Keratinocyte (primary cell): ENCODE results near the gene ANKHD1. TPM values are rescaled to one million over a fixed set of nuclear protein-coding genes. Genes with fewer than 3 reads are reported as not detected.

Source experiments
- DNase-seq: peaks from one replicate; pipeline ENCODE4 v3.0.0-alpha.2; 2011; ENCODE audit warnings: low read depth, missing footprints, low spot score
- FAIRE-seq: peaks from 2 replicates; lab custom pipeline; 2011; peaks lifted over from hg19 to GRCh38; lab: Jason Lieb, UNC
- H2AFZ ChIP-seq: 2 replicates; pipeline ENCODE4 v1.6.0; 2012; ENCODE audit warnings: low read length, control low read depth, inconsistent platforms; ENCODE audit not compliant: control insufficient read depth
- H3K27ac ChIP-seq: 2 replicates; pipeline ENCODE4 v1.5.1; 2011; ENCODE audit warnings: low read length; ENCODE audit not compliant: control insufficient read depth, insufficient read depth
- H3K27me3 ChIP-seq: 3 replicates; pipeline ENCODE4 v1.6.0; 2011; ENCODE audit warnings: low read length; ENCODE audit not compliant: control insufficient read depth, insufficient read depth; ENCODE audit errors: extremely low read depth
- H3K36me3 ChIP-seq, 2 experiments: 2 replicates in 1 of 2; 3 replicates in 1 of 2; pipeline ENCODE4 v1.5.1; 2011; ENCODE audit warnings: low read length in 2 of 2, mild to moderate bottlenecking in 1 of 2; ENCODE audit not compliant: control insufficient read depth in 2 of 2, insufficient read depth in 2 of 2; ENCODE audit errors: extremely low read depth in 1 of 2
- H3K4me1 ChIP-seq: 3 replicates; pipeline ENCODE4 v1.5.1; 2011; ENCODE audit warnings: low read length; ENCODE audit not compliant: control insufficient read depth, insufficient read depth; ENCODE audit errors: extremely low read depth
- H3K4me2 ChIP-seq: 3 replicates; pipeline ENCODE4 v1.6.0; 2011; ENCODE audit warnings: low read depth, low read length; ENCODE audit not compliant: control insufficient read depth, insufficient read depth; ENCODE audit errors: extremely low read depth
- H3K4me3 ChIP-seq, 3 experiments: fragments of 200-600 bp in 1 of 3; sonication (generic) in 1 of 3; 2 replicates in 2 of 3; 3 replicates in 1 of 3; pipeline ENCODE4 v1.5.1; 2011 to 2016; ENCODE audit warnings: low read length in 3 of 3, mild to moderate bottlenecking in 3 of 3, control low read depth in 2 of 3, inconsistent platforms in 1 of 3, low read depth in 1 of 3, mixed read lengths in 1 of 3, mixed run types in 1 of 3, moderate library complexity in 1 of 3; ENCODE audit not compliant: control insufficient read depth in 2 of 3, insufficient read depth in 2 of 3; ENCODE audit errors: extremely low read depth in 1 of 3
- H3K79me2 ChIP-seq: 2 replicates; pipeline ENCODE4 v1.6.0; 2012; ENCODE audit warnings: low read length; ENCODE audit not compliant: control insufficient read depth, insufficient read depth
- H3K9ac ChIP-seq: 3 replicates; pipeline ENCODE4 v1.6.0; 2011; ENCODE audit warnings: low read length; ENCODE audit not compliant: control insufficient read depth, insufficient read depth; ENCODE audit errors: extremely low read depth
- H3K9me1 ChIP-seq: 3 replicates; pipeline ENCODE4 v1.6.0; 2011; ENCODE audit warnings: low read length; ENCODE audit not compliant: control insufficient read depth, insufficient read depth; ENCODE audit errors: extremely low read depth
- H3K9me3 ChIP-seq: 2 replicates; pipeline ENCODE4 v1.5.1; 2012; ENCODE audit warnings: low read depth, low read length; ENCODE audit not compliant: control insufficient read depth
- H4K20me1 ChIP-seq: 3 replicates; pipeline ENCODE4 v1.6.0; 2011; ENCODE audit warnings: low read length; ENCODE audit not compliant: control insufficient read depth, insufficient read depth; ENCODE audit errors: extremely low read depth
- EZH2 ChIP-seq: IDR thresholded peaks from one replicate; pipeline ENCODE4 v1.6.1; 2012; ENCODE audit warnings: inconsistent platforms, mild to moderate bottlenecking, low read length, moderate library complexity
- dilution Hi-C: fragments of 300-500 bp; cut with MboI; formaldehyde crosslinking; loops from one replicate; pipeline ENCODE4 v1.7.0; 2020; ENCODE audit warnings: low sequenced_read_pairs; ENCODE audit not compliant: extremely low pct_ligation_motif_present
- polyA plus RNA-seq, 5 experiments: library from polyadenylated mRNA; depleted of rRNA in 3 of 5; stranded (reverse) in 3 of 5; stranded (forward) in 1 of 5; unstranded in 1 of 5; fragments of >200 nt; gene quantifications; 1 replicate in 1 of 5; 2 replicates in 3 of 5; 3 replicates in 1 of 5; pipeline versions ENCODE4 v1.2.1 to v1.2.3, GENCODE V29; 2011 to 2012; ENCODE audit warnings: missing spikeins in 2 of 5, low read depth in 1 of 5, low replicate concordance in 1 of 5
- TF ChIP-seq, protein P1 (sequence below), 3 experiments: IDR thresholded peaks in 1 of 3; conservative IDR thresholded peaks in 1 of 3; optimal IDR thresholded peaks in 1 of 3; 2 replicates in 2 of 3; 3 replicates in 1 of 3; pipeline versions ENCODE3 to v1.5.1; 2011; ENCODE audit warnings: low read length in 3 of 3, mild to moderate bottlenecking in 3 of 3, moderate library complexity in 2 of 3, control low read depth in 1 of 3, inconsistent platforms in 1 of 3; ENCODE audit not compliant: insufficient read depth in 2 of 3; ENCODE audit errors: extremely low read depth in 1 of 3

Gene ANKHD1
- polyA plus RNA-seq, 1 donor (not counting 4 experiments of a cell fraction or from before 2014, with no cell fraction given): 65.9 TPM

DNA sequence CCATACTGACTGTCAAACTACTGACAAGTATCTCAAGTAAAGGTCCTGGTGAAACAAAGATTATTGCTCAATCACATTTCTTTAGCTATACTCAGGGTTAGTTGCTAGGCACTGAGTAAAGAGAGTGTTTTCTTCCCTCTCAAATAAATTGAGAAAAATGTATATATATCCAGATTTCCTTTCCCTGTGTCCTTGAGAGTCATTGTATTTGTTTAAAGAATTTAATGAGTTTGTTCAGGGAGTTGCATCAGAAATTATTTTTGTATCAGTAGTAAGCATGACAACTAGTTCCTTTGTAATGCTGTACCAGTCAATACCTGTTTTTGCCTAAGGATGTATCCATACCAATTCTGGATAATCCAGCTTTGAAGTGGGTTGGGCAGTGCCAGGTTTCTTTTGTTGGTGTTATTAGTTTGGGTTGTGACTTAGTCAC, 3.2 kb upstream of the ANKHD1 start:
- Histone ChIP-seq H3K79me2 (peaks cover 18% of the 10 kb centered on the region), H3K9me3 (no peaks in the 10 kb centered on the region), H3K36me3 (no peaks in the 10 kb centered on the region), H2AFZ (no peak overlapping the region), H3K27me3 (no peaks in the 10 kb centered on the region), H3K9ac (peak overlapping the region; percentile 44), H3K4me1 (peaks cover 21% of the 10 kb centered on the region), H3K4me3 (no peak overlapping the region), H3K9me1 (no peaks in the 10 kb centered on the region), H3K4me2 (peak overlapping the region; percentile 41), H3K27ac (peak overlapping the region; percentile 76), H4K20me1 (peaks cover 4% of the 10 kb centered on the region)
- no peak for FAIRE-seq
- dilution Hi-C loops: no loop called here
- TF ChIP-seq, protein P1, sequence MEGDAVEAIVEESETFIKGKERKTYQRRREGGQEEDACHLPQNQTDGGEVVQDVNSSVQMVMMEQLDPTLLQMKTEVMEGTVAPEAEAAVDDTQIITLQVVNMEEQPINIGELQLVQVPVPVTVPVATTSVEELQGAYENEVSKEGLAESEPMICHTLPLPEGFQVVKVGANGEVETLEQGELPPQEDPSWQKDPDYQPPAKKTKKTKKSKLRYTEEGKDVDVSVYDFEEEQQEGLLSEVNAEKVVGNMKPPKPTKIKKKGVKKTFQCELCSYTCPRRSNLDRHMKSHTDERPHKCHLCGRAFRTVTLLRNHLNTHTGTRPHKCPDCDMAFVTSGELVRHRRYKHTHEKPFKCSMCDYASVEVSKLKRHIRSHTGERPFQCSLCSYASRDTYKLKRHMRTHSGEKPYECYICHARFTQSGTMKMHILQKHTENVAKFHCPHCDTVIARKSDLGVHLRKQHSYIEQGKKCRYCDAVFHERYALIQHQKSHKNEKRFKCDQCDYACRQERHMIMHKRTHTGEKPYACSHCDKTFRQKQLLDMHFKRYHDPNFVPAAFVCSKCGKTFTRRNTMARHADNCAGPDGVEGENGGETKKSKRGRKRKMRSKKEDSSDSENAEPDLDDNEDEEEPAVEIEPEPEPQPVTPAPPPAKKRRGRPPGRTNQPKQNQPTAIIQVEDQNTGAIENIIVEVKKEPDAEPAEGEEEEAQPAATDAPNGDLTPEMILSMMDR (optimal IDR thresholded peaks at IDR 0.05 in 1 of 3, IDR thresholded peaks at IDR 0.05 in 1 of 3, conservative IDR thresholded peaks at IDR 0.05 in 1 of 3; ENCODE audit: extremely low read depth in 1 of 3, insufficient read depth in 2 of 3, low read length in 3 of 3): no peak
- TF ChIP-seq EZH2: no peak
- no peak for DNase-seq

DNA sequence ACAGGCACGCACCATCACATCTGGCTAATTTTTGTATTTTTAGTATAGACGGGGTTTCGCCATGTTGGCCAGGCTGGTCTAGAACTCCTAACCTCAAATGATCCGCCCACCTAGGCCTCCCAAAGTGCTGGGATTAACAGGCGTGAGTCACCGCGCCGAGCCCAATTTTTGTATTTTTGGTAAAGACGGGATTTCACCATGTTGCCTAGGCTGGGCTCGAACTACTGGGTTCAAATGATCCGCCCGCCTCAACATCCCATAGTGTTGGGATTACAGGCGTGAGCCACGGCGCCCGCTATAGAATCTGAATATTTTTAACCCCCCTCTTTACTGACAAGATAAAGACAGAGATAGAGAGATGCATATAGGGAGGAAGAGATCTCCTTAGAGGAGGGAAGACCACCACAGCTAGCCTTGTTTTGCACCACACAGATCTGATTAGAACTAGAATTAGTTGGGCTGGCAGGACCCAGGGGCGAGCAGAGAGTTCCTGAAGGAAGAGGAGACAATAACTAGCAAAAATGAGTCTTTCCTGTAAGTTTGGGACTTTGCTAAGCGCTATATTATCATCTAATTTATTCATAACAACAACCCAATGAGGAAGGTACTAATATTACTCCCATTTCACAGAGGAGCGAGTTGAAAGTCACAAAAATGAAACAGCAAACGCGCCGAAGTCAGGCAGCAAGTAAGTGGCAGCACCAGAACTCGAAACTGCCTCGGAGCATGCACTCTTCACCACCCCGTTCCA, 1.5 kb upstream of the ANKHD1 start:
- TF ChIP-seq EZH2: no peak
- TF ChIP-seq, protein P1 (optimal IDR thresholded peaks at IDR 0.05 in 1 of 3, IDR thresholded peaks at IDR 0.05 in 1 of 3, conservative IDR thresholded peaks at IDR 0.05 in 1 of 3; ENCODE audit: extremely low read depth in 1 of 3, insufficient read depth in 2 of 3, low read length in 3 of 3): no peak
- H3K27ac ChIP-seq: peak overlapping the region; percentile 87
- FAIRE-seq (no peak), DNase-seq (no peak)
- peak overlapping the region; percentile 94 to 99 (median 99) for H3K4me3 ChIP-seq
- no peaks in the 10 kb centered on the region for H3K9me1 ChIP-seq
- H3K4me2 ChIP-seq: peak overlapping the region; percentile 79
- peak overlapping the region; percentile 100 for H2AFZ ChIP-seq
- H3K27me3 ChIP-seq: no peaks in the 10 kb centered on the region
- peak overlapping the region; percentile 89 for H3K9ac ChIP-seq
- H3K79me2 ChIP-seq: peaks cover 35% of the 10 kb centered on the region
- H3K36me3 ChIP-seq: no peaks in the 10 kb centered on the region
- dilution Hi-C loops: no loop called here
- peaks cover 29% of the 10 kb centered on the region for H3K4me1 ChIP-seq
- H4K20me1 ChIP-seq: peaks cover 8% of the 10 kb centered on the region
- H3K9me3 ChIP-seq: no peaks in the 10 kb centered on the region
